Activated CD8-positive, alpha-beta memory T cell treated with anti-CD3 and anti-CD28 coated beads for 4 hours (primary cell): ENCODE results near the gene UBE2N.

Source experiments
- DNase-seq, 2 donors: peaks; one replicate each; pipeline ENCODE4 v3.0.0-alpha.2; 2020; ENCODE audit warnings: low read depth in 2 of 2

The UBE2N gene

DNA sequence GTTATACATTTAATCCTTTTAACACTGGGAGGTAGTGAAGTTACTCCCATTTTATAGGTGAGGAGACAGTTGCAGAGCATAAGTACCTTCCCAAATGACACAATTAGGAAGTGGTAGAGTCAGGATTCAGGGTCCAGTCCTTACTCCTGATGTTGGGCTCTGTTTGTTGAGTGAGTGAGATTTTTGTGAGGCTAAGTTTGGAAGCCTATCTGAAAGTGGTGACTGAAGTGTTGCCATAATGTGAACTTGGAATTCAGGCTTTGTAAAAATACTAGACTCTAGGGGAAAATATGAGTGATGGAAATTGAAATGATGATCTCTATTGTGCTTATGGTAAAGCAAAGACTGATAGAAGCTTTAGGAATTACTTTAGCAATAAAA lies 61.8 kb downstream of the UBE2N start:
- no peak for DNase-seq

DNA sequence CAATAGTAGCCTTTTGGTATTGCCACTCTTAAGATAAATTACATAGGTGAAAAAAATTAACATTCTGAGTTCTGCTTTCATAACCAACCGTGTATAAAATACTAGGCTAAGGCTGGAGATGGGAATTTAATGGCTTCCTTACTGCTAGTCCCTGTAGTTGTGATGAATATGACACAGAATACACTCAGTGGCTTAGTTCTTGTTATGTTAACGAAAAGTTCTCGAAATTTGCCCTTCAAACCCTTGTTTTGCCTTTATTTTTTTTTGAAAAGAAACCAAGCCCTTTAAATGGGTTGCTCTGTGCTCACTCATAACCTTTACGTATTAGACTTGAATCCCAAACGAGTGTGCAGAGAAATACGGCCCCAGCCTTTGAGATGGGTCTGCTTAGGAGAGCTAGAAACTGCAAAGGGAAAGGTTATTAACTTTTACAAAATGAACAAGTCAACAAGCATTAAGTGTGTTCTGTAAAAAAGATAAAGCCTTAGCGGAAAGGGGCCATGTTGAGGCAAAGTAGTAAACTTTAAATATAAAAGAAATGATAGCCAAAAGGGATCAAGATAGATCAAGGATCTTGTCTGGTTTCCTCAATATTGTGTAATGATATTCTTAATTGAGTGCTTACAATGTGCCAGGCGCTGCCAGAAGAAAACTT lies 62.3 kb downstream of the UBE2N start:
- no peak for DNase-seq

DNA sequence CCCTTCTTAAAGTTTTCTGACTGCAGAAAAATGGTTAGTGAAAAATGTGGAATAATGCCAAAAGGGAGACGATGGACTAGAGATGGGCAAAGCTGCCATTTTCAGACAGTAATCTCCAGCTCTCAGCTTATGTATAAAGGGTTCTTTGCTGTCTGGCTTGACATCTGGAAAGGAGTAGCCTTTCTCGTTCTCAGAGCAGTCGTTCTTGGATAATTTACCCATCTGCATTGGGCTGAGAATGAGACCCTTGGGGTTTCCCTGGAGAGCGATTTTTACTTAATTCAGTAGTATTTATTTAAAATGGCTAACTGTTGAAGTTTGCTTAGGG lies 62.8 kb downstream of the UBE2N start:
- no peak for DNase-seq

DNA sequence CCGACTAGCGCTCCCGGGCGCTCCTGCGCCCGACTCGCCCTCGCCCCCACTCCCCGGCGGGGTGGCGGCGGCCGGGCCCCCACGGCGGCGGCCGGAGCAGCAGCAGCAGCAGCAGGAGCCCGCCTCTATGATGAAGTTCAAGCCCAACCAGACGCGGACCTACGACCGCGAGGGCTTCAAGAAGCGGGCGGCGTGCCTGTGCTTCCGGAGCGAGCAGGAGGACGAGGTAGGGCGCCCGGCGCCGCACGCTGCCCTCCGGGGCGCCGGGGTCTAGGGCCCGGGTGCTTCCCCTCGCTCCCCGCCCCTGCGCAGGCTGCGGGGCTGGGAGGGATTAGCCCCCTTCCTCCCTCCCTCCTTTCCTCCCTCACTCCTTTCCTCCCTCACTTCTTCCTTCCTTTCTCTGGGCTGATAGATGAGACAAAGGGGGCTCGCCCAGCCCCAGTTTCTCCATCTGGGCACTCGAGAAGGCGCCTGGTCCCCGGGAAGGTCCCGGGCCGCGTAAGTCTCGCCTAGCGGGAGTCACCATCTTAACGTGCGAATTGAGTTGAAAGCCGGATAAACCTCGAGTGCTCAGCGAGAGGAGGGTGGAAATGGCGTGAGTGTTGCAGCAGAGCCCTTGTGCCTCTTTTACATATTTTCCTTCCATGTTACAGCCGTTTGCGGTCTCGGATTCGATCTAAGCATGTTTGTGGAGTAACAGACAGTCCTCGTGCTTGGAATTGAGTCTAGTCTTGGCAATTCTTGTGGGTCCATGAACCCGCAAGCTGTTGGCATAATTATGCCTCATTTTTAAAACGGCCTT lies 63.4 kb downstream of the UBE2N start:
- peak; percentile 9 to 32 for DNase-seq

DNA sequence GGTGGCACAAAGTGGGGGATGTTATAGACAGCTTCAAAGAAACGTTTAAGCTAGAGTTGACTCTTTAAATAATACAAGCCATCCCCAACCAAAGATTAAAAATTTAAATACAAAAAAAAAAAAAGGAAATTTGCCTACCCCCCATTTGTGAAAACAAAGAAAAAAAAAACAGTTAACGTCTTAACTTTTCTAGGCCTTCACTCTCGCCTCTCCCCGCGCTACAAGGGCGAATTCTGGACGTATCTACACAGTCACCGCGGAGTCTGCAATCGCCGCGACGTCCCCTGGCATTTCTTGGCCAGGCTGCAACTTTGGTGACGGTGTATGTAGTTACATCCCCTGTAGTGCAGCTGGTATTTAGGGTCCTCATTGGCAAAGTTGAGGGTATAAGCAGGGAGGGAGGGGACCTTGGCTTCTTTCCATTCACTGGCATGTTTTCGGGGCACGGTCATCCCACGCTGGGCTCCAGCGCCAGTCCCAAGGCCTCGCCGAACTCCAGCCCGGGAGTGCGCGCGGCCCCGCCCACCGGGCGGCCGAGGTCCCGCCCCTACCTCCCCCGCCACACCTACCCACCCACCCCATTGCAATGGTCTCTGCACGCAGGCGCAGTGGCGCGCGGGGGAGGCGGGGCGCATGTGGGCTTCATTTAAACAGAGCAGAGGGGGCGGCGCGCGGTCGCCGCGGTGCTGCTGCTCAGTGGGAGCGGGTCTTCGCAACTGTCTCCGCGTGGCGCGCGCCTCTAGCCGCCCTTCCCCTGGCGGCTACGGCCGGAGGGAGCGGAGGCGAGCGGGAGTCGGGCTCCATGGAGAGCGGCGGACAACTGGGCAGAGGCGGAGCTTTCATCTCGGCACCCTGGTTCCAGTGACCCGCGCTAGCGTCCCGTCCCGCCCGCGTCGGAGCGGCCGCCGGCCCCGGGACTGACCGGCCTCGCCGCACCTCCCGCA lies 64.2 kb downstream of the UBE2N start, which contains the start of gene NUDT4:
Gene NUDT4 (plus strand): TSS at position 674 of the 944 bp plus-strand sequence. CDS start 398 bp downstream, outside the sequence.
- DNase-seq: peak; percentile 95

DNA sequence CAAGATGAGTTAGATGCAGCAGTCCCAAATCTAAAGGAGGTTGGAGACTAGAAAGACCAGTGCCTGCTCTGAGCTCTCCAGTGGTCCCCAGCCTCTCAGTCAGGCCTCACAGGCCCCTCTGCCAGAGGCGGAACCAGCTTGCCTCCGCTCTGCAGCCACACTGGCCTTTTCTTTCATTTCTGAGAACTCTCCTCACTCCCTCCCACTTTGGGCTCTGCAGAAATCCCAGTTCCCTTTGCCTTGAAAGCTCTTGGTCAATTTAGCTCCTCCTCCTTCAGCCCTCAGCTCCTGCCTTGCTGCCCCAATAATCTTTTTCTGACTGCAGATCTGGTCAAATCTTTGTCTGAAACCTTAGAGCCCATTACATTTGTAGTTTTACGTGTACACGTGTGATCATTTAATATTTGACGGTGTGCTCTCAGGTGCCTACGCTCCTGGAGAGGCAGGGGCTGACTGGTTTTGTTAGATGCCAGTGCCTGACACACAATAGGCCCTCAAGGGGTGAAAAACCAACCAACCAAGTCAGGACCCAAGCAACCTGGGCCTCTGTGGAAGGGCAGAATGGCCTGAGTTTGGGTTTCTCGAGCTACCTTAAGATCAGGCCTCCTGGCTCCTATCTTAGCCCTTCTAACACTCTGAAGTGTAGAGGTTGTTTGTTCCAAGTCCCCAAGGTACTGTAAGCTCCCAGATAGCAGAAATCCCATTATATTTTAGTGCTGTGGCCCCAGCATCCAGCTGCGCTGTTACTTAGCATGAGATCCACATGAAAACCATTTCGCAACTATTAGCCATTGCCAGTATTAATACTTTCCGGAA lies 65.1 kb downstream of the UBE2N start:
- no peak for DNase-seq

DNA sequence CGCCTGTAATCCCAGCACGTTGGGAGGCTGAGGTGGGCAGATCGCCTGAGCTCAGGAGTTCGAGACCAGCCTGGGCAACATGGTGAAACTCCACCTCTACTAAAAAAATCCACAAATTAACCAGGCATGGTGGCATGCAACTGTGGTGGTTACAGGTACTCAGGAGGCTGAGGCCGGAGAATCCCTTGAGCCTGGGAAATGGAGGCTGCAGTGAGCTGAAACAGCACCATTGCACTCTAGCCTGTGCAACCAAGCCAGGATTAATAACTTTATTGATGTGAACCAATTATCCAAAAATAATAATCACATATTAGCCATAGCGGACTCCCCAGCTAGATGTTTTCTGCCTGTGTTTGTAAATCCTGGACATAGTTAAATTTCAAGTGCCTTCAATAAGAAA lies 65.8 kb downstream of the UBE2N start:
- no peak for DNase-seq

DNA sequence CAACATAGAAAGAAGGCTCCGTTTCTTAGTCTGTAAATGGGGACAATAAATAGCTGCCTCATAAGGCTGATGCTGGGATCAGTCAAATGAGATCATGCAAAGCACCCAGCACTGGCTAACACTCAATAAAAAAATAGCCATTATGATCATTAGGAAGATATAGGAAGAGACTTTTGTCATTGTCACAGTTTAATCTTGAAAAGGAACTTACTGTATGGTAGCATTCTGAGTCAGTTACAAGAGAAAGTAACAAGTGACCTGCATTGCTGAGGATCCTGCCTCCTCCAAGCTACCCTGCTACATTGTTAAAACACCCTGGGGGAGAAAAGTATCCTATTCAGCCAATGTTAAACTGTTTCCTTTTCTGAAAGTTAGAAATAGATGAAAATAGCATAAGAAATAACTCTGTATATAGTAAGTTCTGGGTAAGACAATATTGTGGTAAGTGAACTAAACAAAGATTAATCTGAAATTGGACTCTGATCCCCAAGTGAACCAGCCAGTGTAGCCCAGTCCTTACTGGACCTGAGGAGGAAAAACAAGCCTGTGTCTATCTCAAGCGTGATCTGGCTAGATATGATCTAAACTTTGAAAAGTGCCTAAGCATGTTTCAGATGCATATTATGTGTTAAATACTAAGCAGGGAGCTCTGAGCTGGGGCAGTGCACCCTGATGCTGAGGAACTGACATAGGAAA lies 67.6 kb downstream of the UBE2N start:
- DNase-seq: no peak

DNA sequence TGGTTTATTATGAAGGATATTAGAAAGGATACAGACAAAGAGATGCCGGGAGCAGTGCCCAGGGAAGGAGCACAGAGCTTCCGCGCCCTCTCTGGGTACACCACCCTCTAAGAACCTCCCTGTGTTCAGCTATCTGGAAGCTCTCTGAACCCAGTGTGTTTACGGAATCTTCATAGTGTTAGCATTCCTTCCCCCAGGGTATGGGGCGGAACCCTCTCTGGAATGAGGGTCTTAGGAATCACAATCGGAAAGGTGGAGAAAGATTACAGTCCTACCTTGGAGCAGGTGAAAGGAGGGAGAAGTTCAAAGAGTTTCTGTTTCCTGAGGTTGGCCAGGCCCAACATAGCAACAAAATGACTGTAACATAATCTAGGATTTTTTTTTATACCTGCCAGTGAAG lies 70.8 kb downstream of the UBE2N start:
- DNase-seq: no peak

DNA sequence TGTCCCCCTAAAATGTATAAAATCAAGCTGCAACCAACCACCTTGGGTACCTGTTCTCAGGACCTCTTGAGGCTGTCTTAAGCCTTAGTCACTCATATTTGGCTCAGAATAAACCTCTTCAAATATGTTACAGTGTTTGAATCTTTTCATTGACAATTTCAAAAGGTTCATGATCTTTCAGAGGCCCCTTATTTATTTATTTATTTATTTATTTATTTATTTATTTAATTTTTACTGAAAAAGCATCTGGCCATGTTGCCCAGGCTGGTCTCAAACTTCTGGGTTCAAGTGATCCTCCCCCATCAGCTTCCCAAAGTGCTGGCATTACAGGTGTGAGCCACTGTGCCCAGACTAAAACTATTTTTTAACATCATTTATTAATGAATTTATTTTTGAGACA lies 72.2 kb downstream of the UBE2N start:
- DNase-seq: no peak

DNA sequence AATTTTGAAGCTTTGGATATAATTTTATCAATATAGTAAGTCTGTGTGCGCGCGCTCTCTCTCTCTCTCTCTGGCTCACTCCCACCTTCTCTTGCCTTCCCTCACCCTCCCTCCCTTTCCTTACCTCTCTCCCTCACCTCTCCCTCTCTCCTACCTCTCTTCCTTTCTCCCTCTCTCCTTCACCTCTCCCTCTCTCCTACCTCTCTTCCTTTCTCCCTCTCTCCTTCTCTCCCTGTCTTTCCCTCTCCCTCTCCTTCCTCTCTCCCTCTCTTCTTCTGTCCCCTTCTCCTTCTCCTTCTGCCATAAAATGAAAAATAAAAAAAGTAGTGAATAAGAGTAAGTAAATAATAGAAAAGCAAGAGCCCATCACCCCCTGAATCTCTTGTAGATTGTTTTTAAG lies 73.0 kb downstream of the UBE2N start:
- no peak for DNase-seq

DNA sequence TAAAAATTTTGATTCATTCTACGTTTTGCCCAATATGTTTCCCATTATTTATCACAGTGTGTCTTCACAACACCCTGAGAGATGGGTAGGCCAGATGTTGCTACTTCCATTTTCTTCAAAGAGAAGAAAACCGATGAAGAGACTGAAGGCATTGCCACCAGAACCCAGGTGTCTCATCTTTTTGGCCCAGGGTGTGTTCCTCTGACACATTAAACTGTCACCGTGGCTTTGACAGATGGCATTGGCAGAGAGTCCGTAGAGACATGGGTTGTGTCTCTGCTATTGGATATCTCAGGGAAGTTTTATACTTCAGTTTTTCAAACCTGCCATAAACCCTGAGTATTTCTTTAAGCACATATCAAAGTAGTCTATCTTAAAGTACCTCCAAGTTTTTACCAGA lies 75.3 kb downstream of the UBE2N start:
- no peak for DNase-seq

DNA sequence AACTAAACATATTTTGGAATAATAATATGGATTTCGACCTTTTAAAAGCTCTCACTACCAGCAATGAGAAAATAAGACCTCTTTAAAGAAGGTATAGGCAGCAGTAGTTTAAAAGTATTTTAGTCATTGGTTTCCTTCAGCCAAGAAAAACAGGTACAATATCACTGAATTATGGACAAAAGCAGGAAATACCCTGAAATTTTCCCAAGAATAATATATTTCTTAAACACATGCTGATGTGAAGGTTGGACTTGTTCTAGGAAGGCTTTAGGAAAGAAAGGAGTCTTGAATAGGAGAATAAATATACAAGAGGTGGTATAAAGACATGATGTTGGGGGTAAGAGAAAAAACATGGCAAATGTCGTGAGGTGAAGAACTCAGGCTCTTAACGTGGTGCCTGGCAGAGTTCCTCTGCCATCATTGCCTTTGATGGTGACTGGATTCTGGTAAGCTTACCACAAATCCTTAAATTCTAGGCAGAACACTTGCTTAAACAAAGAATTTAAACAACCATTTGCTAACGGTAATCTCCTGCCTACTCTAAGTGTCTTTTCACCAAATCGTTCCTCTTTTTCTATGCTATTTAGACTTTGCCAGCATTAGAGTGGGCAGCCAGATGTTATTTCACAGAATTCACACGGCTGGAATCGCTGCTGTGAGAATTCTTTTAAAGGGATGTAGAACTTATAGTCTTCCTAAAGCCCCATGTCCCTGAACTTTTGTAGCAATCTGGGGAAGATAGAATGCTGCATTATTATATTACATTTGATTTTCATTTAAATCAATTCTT lies 75.9 kb downstream of the UBE2N start:
- no peak for DNase-seq

DNA sequence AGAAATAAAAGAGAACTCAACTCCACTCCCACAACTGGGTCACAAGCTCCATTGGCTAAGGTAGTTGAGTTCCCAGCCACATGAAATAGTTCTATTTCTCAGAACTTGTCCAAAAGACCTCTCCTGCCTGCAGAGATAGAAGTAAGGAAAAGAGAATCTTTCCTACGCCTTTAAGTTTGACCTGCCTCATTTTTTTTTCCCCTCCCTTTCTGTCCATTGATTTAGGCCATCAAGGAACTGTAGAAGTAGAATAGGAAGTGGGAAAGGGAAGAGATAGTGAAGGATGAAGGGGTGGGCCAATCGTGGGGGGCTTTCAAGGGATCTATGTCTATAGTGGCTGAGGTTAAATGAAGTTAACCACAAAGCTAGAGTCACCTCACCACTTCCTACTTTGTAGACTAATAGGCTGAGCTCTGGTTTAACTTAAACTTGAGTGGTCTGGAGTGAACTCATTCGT lies 77.9 kb downstream of the UBE2N start:
- no peak for DNase-seq

DNA sequence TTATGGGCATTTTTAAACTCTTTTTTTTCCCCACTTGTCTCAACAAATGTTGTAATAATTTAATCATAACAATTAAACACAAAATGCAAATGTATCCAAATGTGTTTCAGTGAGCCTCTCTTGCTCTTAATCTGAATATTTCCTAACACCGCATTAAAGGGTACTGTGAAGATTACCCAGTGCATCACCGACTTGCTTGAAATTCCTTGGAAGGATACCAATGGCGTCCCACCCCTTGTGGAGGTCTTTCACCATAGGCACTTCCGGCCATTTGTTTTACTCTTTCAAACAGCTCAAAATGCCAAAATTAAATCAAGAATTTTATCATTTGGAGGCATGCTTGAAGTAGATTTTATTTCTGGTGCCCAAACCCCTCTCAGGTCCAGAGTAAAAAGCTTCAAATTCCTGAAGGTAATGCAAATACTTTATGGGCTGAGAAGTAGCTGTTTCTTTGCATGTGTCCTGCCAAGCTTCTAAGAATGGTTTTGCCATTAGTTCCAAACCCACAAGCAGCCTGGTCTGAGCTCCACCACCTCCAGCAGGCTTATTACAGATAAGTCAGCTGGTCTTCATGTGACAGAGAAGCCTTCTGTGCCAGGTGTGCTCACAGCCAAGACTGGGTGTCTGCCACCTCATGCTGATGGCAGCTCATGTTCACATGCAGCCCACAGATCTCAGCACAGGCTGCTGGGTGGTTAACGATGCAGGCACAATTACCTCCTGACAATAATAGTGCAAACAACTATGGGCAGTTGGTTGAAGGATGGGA lies 80.4 kb downstream of the UBE2N start:
- no peak for DNase-seq

DNA sequence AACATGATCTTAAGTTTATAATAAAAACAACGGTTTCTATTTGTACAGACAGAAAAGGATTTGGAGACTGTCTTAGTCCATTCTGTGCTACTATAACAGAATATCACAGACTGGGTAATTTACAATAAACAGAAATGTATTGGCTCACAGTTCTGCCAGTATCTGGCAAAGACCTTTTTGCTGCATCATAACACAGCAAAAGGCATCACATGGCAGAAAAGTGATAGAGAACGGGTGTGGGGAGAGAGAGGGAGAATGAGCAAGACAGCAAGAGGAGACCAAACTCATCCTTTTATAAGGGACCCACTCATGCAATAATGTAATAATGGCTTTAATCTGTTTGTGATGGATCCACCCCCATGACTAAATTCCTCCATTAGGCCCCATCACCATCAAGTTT lies 81.1 kb downstream of the UBE2N start:
- no peak for DNase-seq

DNA sequence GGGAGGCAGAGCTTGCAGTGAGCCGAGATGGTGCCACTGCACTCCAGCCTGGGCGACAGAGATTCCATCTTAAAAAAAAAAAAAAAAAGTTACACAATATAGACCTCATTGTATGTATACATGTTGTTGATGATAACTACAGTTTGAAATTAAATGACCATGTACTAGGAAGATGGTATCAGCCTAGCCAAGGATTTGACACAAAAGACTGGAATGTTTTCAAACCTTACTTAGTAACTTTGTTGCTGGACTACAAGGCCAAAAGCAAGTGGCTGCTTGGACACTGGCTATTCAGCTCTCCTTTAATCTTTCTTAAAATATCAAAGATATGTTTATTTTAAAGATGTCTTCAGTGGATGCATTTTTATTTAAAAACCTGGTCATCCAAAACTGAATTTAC lies 82.9 kb downstream of the UBE2N start:
- no peak for DNase-seq

DNA sequence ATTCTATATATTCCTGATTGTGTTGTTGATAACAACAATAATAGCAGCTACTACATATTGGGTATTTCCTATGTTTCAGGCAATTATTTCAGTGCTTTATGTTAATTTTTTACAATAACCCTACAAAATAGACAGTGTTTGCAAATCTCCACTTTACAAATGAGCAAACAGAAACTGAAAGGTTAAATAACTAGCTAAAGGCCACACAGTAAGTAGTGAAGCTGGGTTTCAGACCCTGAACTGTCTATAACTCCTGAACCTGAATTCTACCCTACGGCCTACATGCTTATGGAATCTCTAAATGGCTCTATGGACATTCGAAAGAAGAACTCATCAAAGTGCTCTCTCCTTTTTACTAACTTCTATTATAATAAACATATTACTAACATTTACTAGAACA lies 83.7 kb downstream of the UBE2N start:
- DNase-seq: no peak

DNA sequence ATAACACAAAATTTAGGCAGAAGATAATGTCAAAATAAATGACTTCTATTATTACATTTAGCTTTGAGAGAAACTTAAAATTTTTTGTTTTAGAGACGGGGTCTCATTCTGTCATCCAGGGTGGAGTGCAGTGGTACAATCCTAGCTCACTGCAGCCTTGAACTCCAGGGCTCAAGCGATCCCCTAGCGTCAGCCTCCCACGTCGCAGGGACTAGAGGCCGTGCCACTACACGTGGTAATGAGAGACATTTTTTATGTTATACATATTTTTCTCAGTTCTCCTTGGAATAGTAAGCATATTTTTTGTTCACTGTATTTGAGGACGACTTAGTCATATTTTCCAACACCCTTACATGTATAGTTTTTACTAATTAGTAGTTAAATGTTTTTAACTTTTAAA lies 85.5 kb downstream of the UBE2N start:
- no peak for DNase-seq
